Measurements from ENCODE around the gene LAMTOR1. TPM values are rescaled to one million over a fixed set of nuclear protein-coding genes. Genes with fewer than 3 reads are reported as not detected.

The LAMTOR1 gene
- total RNA-seq, 1 experiment from 2014 or later = 96.3 TPM

DNA sequence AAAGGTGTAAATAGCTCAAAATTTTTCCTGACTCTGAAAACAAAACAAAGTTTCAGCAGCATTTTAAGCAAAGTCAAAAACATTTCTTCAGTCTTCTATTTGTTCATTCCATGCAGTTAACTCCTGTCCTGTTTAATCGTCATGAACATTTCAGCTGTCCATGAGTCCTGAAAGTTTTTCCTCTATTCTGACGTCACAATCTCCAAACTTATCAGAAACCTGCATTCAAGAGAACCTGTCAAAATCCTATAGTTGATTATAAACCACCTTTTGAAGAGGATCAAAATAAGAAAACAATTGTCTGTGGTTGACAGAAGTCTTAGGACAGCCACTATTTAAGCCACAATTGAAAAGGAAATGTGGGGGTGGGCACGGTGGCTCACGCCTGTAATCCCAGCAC is 47.8 kb upstream of the LAMTOR1 start:
- Histone ChIP-seq H3K79me2 (ENCODE audit: insufficient read depth, low read length) (no peaks in the 10 kb centered on the region), H2AFZ (ENCODE audit: low read length) (no peak overlapping the region), H2BK15ac (ENCODE audit: low read depth, low read length) (no peak overlapping the region), H2BK12ac (ENCODE audit: insufficient read length, low read depth, low read length) (no peak overlapping the region), H4K8ac (replicated peaks; ENCODE audit: insufficient read length, low read depth, low read length) (no peak overlapping the region), H3T11ph (ENCODE audit: low read length) (no peak overlapping the region), H3K23ac (ENCODE audit: insufficient read length, low read depth, low read length) (no peak overlapping the region), H3K9ac (ENCODE audit: extremely low read depth, insufficient read length, low read length) (no peak overlapping the region), H4K5ac (ENCODE audit: insufficient read length, low read depth, low read length) (no peak overlapping the region), H3K18ac (ENCODE audit: insufficient read length, low read depth, low read length) (no peak overlapping the region), H3K4me2 (ENCODE audit: insufficient read depth, insufficient read length, low read length) (no peak overlapping the region), H3K4ac (ENCODE audit: low read depth, low read length) (no peak overlapping the region), H4K20me1 (ENCODE audit: control insufficient read depth, insufficient read depth, insufficient read length) (no peaks in the 10 kb centered on the region), H2BK120ac (ENCODE audit: low read depth, low read length, poor library complexity, severe bottlenecking) (no peak overlapping the region), H2AK5ac (ENCODE audit: insufficient read length, low read length) (no peak overlapping the region), H3K14ac (ENCODE audit: insufficient read depth, low read length) (no peak overlapping the region), H2BK20ac (ENCODE audit: low read depth, low read length, poor library complexity, severe bottlenecking) (no peak overlapping the region), H3K4me1 (ENCODE audit: insufficient read depth, low read length) (no peaks in the 10 kb centered on the region), H3K79me1 (ENCODE audit: insufficient read depth, low read depth, low read length, poor library complexity, severe bottlenecking) (no peaks in the 10 kb centered on the region), H3K27ac (ENCODE audit: insufficient read length, low read depth, low read length) (no peak overlapping the region), H3K9me3 (ENCODE audit: control insufficient read depth, low read depth, low read length) (no peaks in the 10 kb centered on the region), H3K27me3 (ENCODE audit: insufficient read depth, low read length) (no peaks in the 10 kb centered on the region), H2BK5ac (ENCODE audit: insufficient read length, low read length) (no peak overlapping the region), H4K91ac (ENCODE audit: insufficient read length, low read depth, low read length) (no peak overlapping the region), H3K23me2 (ENCODE audit: insufficient read length, low read depth, low read length, poor library complexity, severe bottlenecking) (no peaks in the 10 kb centered on the region), H3K56ac (ENCODE audit: insufficient read length, low read depth, low read length) (no peak overlapping the region)
- Mint-ChIP-seq H3K27ac (no peak overlapping the region), H3K27me3 (ENCODE audit: low read depth) (no peaks in the 10 kb centered on the region; the same call in 1 of the 2 replicates), H3K36me3 (ENCODE audit: insufficient read depth in 1 of 3, low read depth in 3 of 3) (no peaks in the 10 kb centered on the region; a peak in 2 of 7 replicates), H3K4me1 (no peaks in the 10 kb centered on the region), H3K9me3 (peaks cover 0 to 5% of the 10 kb centered on the region in 2 experiments; a peak in 4 of 5 replicates), H3K4me3 (no peak overlapping the region)
- TF ChIP-seq, protein P1, sequence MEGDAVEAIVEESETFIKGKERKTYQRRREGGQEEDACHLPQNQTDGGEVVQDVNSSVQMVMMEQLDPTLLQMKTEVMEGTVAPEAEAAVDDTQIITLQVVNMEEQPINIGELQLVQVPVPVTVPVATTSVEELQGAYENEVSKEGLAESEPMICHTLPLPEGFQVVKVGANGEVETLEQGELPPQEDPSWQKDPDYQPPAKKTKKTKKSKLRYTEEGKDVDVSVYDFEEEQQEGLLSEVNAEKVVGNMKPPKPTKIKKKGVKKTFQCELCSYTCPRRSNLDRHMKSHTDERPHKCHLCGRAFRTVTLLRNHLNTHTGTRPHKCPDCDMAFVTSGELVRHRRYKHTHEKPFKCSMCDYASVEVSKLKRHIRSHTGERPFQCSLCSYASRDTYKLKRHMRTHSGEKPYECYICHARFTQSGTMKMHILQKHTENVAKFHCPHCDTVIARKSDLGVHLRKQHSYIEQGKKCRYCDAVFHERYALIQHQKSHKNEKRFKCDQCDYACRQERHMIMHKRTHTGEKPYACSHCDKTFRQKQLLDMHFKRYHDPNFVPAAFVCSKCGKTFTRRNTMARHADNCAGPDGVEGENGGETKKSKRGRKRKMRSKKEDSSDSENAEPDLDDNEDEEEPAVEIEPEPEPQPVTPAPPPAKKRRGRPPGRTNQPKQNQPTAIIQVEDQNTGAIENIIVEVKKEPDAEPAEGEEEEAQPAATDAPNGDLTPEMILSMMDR (conservative IDR thresholded peaks at IDR 0.05) = no peak
- WGBS (ENCODE audit: extremely low coverage, insufficient read length, low lambda C conversion rate) = no CpG with 5 or more reads among the region's 4 CpGs
- no peak for DNase-seq

Data from H9 (cell line).